ENCODE data around the gene EHD4.

- TF ChIP-seq, protein P1, sequence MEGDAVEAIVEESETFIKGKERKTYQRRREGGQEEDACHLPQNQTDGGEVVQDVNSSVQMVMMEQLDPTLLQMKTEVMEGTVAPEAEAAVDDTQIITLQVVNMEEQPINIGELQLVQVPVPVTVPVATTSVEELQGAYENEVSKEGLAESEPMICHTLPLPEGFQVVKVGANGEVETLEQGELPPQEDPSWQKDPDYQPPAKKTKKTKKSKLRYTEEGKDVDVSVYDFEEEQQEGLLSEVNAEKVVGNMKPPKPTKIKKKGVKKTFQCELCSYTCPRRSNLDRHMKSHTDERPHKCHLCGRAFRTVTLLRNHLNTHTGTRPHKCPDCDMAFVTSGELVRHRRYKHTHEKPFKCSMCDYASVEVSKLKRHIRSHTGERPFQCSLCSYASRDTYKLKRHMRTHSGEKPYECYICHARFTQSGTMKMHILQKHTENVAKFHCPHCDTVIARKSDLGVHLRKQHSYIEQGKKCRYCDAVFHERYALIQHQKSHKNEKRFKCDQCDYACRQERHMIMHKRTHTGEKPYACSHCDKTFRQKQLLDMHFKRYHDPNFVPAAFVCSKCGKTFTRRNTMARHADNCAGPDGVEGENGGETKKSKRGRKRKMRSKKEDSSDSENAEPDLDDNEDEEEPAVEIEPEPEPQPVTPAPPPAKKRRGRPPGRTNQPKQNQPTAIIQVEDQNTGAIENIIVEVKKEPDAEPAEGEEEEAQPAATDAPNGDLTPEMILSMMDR (IDR thresholded peaks at IDR 0.05), result no peak
- no peak for TF ChIP-seq POLR2A (IDR thresholded peaks at IDR 0.05)
These were observed 21.3 kb upstream of the EHD4 start for GRCh38 chr15:41993472-41994170.

All from body of pancreas (tissue), 4 donors.